Endothelial cell of umbilical vein (primary cell): ENCODE measurements around the gene TUT1. TPM values are rescaled to one million over a fixed set of nuclear protein-coding genes. Genes with fewer than 3 reads are reported as not detected.

Source experiments
- BruUV-seq: library from RNA; stranded (reverse); fragments of 400-500 nt; replicated peaks from 2 replicates; lab custom pipeline; 2021; lab: Mats Ljungman, UMichigan
- CTCF ChIA-PET: fragments of 300-600, 350-600 bp; sonication (Branson Sonifier 250); formaldehyde crosslinking; loops from one replicate; lab custom pipeline; 2021; ENCODE audit warnings: antibody characterized with exemption, inconsistent platforms; lab: Charles Lee
- POLR2A ChIA-PET: fragments of 300-600, 350-600 bp; sonication (Branson Sonifier 250); formaldehyde crosslinking; loops from one replicate; lab custom pipeline; 2021; ENCODE audit warnings: antibody characterized with exemption, inconsistent platforms; lab: Charles Lee
- DNase-seq: peaks from one replicate; pipeline ENCODE4 v3.0.0-alpha.2; 2011; ENCODE audit warnings: low read depth, low spot score
- FAIRE-seq: peaks from 2 replicates; lab custom pipeline; 2011; peaks lifted over from hg19 to GRCh38; lab: Jason Lieb, UNC
- H2AFZ ChIP-seq: 2 replicates; pipeline ENCODE4 v1.6.0; 2012; ENCODE audit warnings: low read depth, low read length, control low read depth, inconsistent platforms
- H3K27ac ChIP-seq: 2 replicates; pipeline ENCODE4 v1.5.1; 2011; ENCODE audit warnings: low read depth, mild to moderate bottlenecking, control low read depth, low read length, moderate library complexity; ENCODE audit not compliant: insufficient read depth
- H3K27me3 ChIP-seq, 2 experiments: 2 replicates each; pipeline versions ENCODE4 v1.6.0 to v1.6.1; 2011; ENCODE audit warnings: low read length in 2 of 2, mixed read lengths in 1 of 2; ENCODE audit not compliant: control insufficient read depth in 2 of 2, insufficient read depth in 2 of 2
- H3K36me3 ChIP-seq, 2 experiments: 2 replicates in 1 of 2; 3 replicates in 1 of 2; pipeline ENCODE4 v1.5.1; 2011; ENCODE audit warnings: low read length in 2 of 2, mild to moderate bottlenecking in 1 of 2, moderate library complexity in 1 of 2; ENCODE audit not compliant: control insufficient read depth in 2 of 2, insufficient read depth in 2 of 2; ENCODE audit errors: extremely low read depth in 1 of 2
- H3K4me1 ChIP-seq: 3 replicates; pipeline ENCODE4 v1.5.1; 2011; ENCODE audit warnings: mild to moderate bottlenecking, low read length; ENCODE audit not compliant: control insufficient read depth, insufficient read depth; ENCODE audit errors: extremely low read depth
- H3K4me2 ChIP-seq: 2 replicates; pipeline ENCODE4 v1.6.1; 2011; ENCODE audit warnings: low read length, control low read depth, mixed read lengths; ENCODE audit not compliant: insufficient read depth
- H3K4me3 ChIP-seq, 3 experiments: fragments of 200-600 bp in 1 of 3; sonication (generic), shearing (Covaris generic) in 1 of 3; replicated peaks in 1 of 3; 2 replicates each; pipeline ENCODE4 v1.5.1; 2011 to 2016; ENCODE audit warnings: control low read depth in 3 of 3, low read length in 3 of 3, mild to moderate bottlenecking in 2 of 3, inconsistent platforms in 1 of 3, low read depth in 1 of 3, moderate library complexity in 1 of 3; ENCODE audit not compliant: insufficient read depth in 1 of 3
- H3K79me2 ChIP-seq: 2 replicates; pipeline ENCODE4 v1.6.0; 2012; ENCODE audit warnings: low read length, inconsistent platforms; ENCODE audit not compliant: control insufficient read depth, insufficient read depth
- H3K9ac ChIP-seq: replicated peaks from 2 replicates; pipeline ENCODE3; 2011; ENCODE audit warnings: low read length, control low read depth; ENCODE audit not compliant: insufficient read depth; ENCODE audit errors: extremely low read depth
- H3K9me1 ChIP-seq: replicated peaks from 3 replicates; pipeline ENCODE4 v1.6.0; 2011; ENCODE audit warnings: mild to moderate bottlenecking, low read length; ENCODE audit not compliant: control insufficient read depth, insufficient read depth; ENCODE audit errors: extremely low read depth
- H3K9me3 ChIP-seq: replicated peaks from 2 replicates; pipeline ENCODE4 v1.5.1; 2012; ENCODE audit warnings: low read length, inconsistent platforms; ENCODE audit not compliant: control insufficient read depth, insufficient read depth
- H4K20me1 ChIP-seq: replicated peaks from 2 replicates; pipeline ENCODE3; 2011; ENCODE audit warnings: mild to moderate bottlenecking, low read length; ENCODE audit not compliant: control insufficient read depth, insufficient read depth; ENCODE audit errors: extremely low read depth
- EZH2 ChIP-seq: IDR thresholded peaks from 2 replicates; pipeline ENCODE4 v1.6.1; 2012; ENCODE audit warnings: borderline replicate concordance, low read depth, mild to moderate bottlenecking, moderate library complexity, low read length, inconsistent platforms; ENCODE audit not compliant: severe bottlenecking
- FOS ChIP-seq: IDR thresholded peaks from 2 replicates; pipeline ENCODE4 v1.6.1; 2011; ENCODE audit warnings: mild to moderate bottlenecking, low read length, moderate library complexity, borderline replicate concordance; ENCODE audit not compliant: insufficient read depth
- GATA2 ChIP-seq: IDR thresholded peaks from 2 replicates; pipeline ENCODE4 v1.7.0; 2011; ENCODE audit warnings: low read depth, mild to moderate bottlenecking, moderate library complexity, mixed read lengths, low read length; ENCODE audit not compliant: insufficient read length, insufficient read depth
- JUN ChIP-seq: IDR thresholded peaks from 2 replicates; pipeline ENCODE4 v1.6.1; 2011; ENCODE audit warnings: borderline replicate concordance, low read depth; ENCODE audit not compliant: insufficient read length, insufficient read depth
- MAX ChIP-seq: IDR thresholded peaks from 2 replicates; pipeline ENCODE4 v1.6.1; 2011; ENCODE audit not compliant: insufficient read depth, insufficient read length
- MYC ChIP-seq: IDR thresholded peaks from one replicate; pipeline ENCODE4 v1.6.1; 2011; ENCODE audit warnings: mild to moderate bottlenecking, low read depth, low read length
- POLR2A ChIP-seq: IDR thresholded peaks from 2 replicates; pipeline ENCODE4 v1.6.1; 2012; ENCODE audit warnings: low read depth, mild to moderate bottlenecking, control low read depth, low read length
- POLR2AphosphoS5 ChIP-seq: IDR thresholded peaks from 2 replicates; pipeline ENCODE4 v1.6.1; 2012; ENCODE audit warnings: low read depth, mild to moderate bottlenecking, control low read depth, low read length, moderate library complexity; ENCODE audit not compliant: insufficient read depth
- dilution Hi-C: fragments of 300-500 bp; cut with MboI; formaldehyde crosslinking; loops from one replicate; pipeline ENCODE4 v1.15.0; 2019; ENCODE audit warnings: low sequenced_read_pairs; ENCODE audit not compliant: extremely low pct_ligation_motif_present
- intact Hi-C: fragments of 100-400 bp; cut with micrococcal nuclease; formaldehyde crosslinking; loops from one replicate; pipeline ENCODE4 v1.10.0; 2022
- polyA plus RNA-seq, 4 experiments: library from polyadenylated mRNA; depleted of rRNA in 3 of 4; stranded (reverse) in 3 of 4; unstranded in 1 of 4; fragments of >200 nt; gene quantifications; 2 replicates each; pipeline versions ENCODE4 v1.2.1 to v1.2.3, GENCODE V29; 2011 to 2012; ENCODE audit warnings: missing spikeins in 1 of 4
- total RNA-seq: library from RNA; stranded (reverse); gene quantifications from 2 replicates; pipeline ENCODE4 v1.2.3, GENCODE V29; 2021
- TF ChIP-seq, protein P1 (sequence below), 2 donors: IDR thresholded peaks; 1 replicate in 1 of 2; 2 replicates in 1 of 2; pipeline ENCODE4 v1.5.1; 2011; ENCODE audit warnings: low read length in 2 of 2, mild to moderate bottlenecking in 2 of 2, moderate library complexity in 2 of 2, control low read depth in 1 of 2, inconsistent platforms in 1 of 2, low read depth in 1 of 2; ENCODE audit not compliant: insufficient read depth in 1 of 2; ENCODE audit errors: extremely low read depth in 1 of 2

TUT1 gene
- total and polyA plus RNA-seq, 2 donors (not counting 3 experiments of a cell fraction or from before 2014, with no cell fraction given): 12.7 to 16.9 TPM

GRCh38 chr11:62613291-62613778, 22.0 kb upstream of the TUT1 start:
- DNase-seq (no peak), FAIRE-seq (no peak)
- Histone ChIP-seq H3K4me1 (peaks cover 22% of the 10 kb centered on the region), H3K4me2 (no peak overlapping the region), H3K27ac (peak overlapping the region; percentile 3), H3K27me3 (no peaks in the 10 kb centered on the region), H3K79me2 (peaks cover 14% of the 10 kb centered on the region), H3K9ac (peak overlapping the region; percentile 19), H4K20me1 (no peaks in the 10 kb centered on the region), H2AFZ (peak overlapping the region; percentile 26), H3K9me3 (no peaks in the 10 kb centered on the region), H3K36me3 (peaks cover 0 to 10% of the 10 kb centered on the region in 2 experiments), H3K9me1 (no peaks in the 10 kb centered on the region), H3K4me3 (no peak overlapping the region)
- dilution Hi-C loops (no loop called here), intact Hi-C loops (loop anchor here (5.0 kb wide), 1 partner anchor 216 kb away; no protein-coding TSS in a partner anchor)
- ChIA-PET CTCF (interaction anchor here (0.5 to 5.7 kb wide), 5 partner anchors 8 to 219 kb away, joined by 3 to 48 read pairs (median 4); partner anchors contain the start of genes B3GAT3 and TUT1), POLR2A (no interaction called here)
- BruUV-seq: no TSS peak
- TF ChIP-seq POLR2AphosphoS5 (no peak), EZH2 (no peak), POLR2A (no peak), FOS (no peak), JUN (no peak), MYC (no peak), MAX (no peak), GATA2 (no peak)
- TF ChIP-seq, protein P1, sequence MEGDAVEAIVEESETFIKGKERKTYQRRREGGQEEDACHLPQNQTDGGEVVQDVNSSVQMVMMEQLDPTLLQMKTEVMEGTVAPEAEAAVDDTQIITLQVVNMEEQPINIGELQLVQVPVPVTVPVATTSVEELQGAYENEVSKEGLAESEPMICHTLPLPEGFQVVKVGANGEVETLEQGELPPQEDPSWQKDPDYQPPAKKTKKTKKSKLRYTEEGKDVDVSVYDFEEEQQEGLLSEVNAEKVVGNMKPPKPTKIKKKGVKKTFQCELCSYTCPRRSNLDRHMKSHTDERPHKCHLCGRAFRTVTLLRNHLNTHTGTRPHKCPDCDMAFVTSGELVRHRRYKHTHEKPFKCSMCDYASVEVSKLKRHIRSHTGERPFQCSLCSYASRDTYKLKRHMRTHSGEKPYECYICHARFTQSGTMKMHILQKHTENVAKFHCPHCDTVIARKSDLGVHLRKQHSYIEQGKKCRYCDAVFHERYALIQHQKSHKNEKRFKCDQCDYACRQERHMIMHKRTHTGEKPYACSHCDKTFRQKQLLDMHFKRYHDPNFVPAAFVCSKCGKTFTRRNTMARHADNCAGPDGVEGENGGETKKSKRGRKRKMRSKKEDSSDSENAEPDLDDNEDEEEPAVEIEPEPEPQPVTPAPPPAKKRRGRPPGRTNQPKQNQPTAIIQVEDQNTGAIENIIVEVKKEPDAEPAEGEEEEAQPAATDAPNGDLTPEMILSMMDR (IDR thresholded peaks at IDR 0.05; ENCODE audit: extremely low read depth in 1 of 2, insufficient read depth in 1 of 2, low read depth in 1 of 2, low read length in 2 of 2): no peak
